H9 (cell line): ENCODE data around the gene NUPR1. TPM values are rescaled to one million over a fixed set of nuclear protein-coding genes. Genes with fewer than 3 reads are reported as not detected.

ENCODE experiments used
- DNase-seq: peaks from one replicate; pipeline ENCODE4 v3.0.0-alpha.2; 2017
- H2AFZ ChIP-seq: one replicate; pipeline ENCODE4 v1.6.1; 2013; ENCODE audit warnings: mild to moderate bottlenecking, low read length, control low read depth, moderate library complexity
- H2AK5ac ChIP-seq: 2 replicates; pipeline ENCODE4 v1.6.1; 2013; ENCODE audit warnings: low read length, control low read depth, mixed read lengths; ENCODE audit not compliant: insufficient read length
- H2BK120ac ChIP-seq: one replicate; pipeline ENCODE4 v1.6.1; 2013; ENCODE audit warnings: low read depth, mild to moderate bottlenecking, low read length, control low read depth, inconsistent platforms; ENCODE audit not compliant: poor library complexity, severe bottlenecking
- H2BK12ac ChIP-seq: 2 replicates; pipeline ENCODE4 v1.6.1; 2013; ENCODE audit warnings: low read length, control low read depth, mixed read lengths, low read depth; ENCODE audit not compliant: insufficient read length
- H2BK15ac ChIP-seq: 2 replicates; pipeline ENCODE4 v1.6.1; 2013; ENCODE audit warnings: low read depth, low read length, control low read depth
- H2BK20ac ChIP-seq: one replicate; pipeline ENCODE4 v1.6.1; 2013; ENCODE audit warnings: low read depth, mild to moderate bottlenecking, low read length, control low read depth, inconsistent platforms; ENCODE audit not compliant: poor library complexity, severe bottlenecking
- H2BK5ac ChIP-seq: 2 replicates; pipeline ENCODE4 v1.6.1; 2013; ENCODE audit warnings: low read length, control low read depth, mixed read lengths; ENCODE audit not compliant: insufficient read length
- H3K14ac ChIP-seq: 2 replicates; pipeline ENCODE4 v1.6.1; 2013; ENCODE audit warnings: low read length, control low read depth; ENCODE audit not compliant: insufficient read depth
- H3K18ac ChIP-seq: 2 replicates; pipeline ENCODE4 v1.6.1; 2013; ENCODE audit warnings: low read depth, mild to moderate bottlenecking, mixed read lengths, low read length, control low read depth; ENCODE audit not compliant: insufficient read length
- H3K23ac ChIP-seq: 2 replicates; pipeline ENCODE4 v1.6.1; 2013; ENCODE audit warnings: low read length, control low read depth, mixed read lengths, low read depth; ENCODE audit not compliant: insufficient read length
- H3K23me2 ChIP-seq: 2 replicates; pipeline ENCODE4 v1.6.1; 2013; ENCODE audit warnings: low read depth, mild to moderate bottlenecking, mixed read lengths, low read length, control low read depth; ENCODE audit not compliant: insufficient read length, poor library complexity, severe bottlenecking
- H3K27ac ChIP-seq: 2 replicates; pipeline ENCODE4 v1.5.1; 2013; ENCODE audit warnings: low read length, control low read depth, mixed read lengths, low read depth; ENCODE audit not compliant: insufficient read length
- H3K27me3 ChIP-seq: 2 replicates; pipeline ENCODE4 v1.6.1; 2013; ENCODE audit warnings: low read length, control low read depth, inconsistent platforms; ENCODE audit not compliant: insufficient read depth
- H3K4ac ChIP-seq: 2 replicates; pipeline ENCODE4 v1.6.1; 2013; ENCODE audit warnings: low read depth, mild to moderate bottlenecking, control low read depth, inconsistent platforms, low read length, moderate library complexity
- H3K4me1 ChIP-seq: 2 replicates; pipeline ENCODE4 v1.6.1; 2013; ENCODE audit warnings: low read length, control low read depth, inconsistent platforms; ENCODE audit not compliant: insufficient read depth
- H3K4me2 ChIP-seq: 2 replicates; pipeline ENCODE4 v1.6.1; 2013; ENCODE audit warnings: low read length, control low read depth, mixed read lengths; ENCODE audit not compliant: insufficient read length, insufficient read depth
- H3K56ac ChIP-seq: 2 replicates; pipeline ENCODE4 v1.6.1; 2013; ENCODE audit warnings: low read depth, mild to moderate bottlenecking, mixed read lengths, low read length, control low read depth; ENCODE audit not compliant: insufficient read length
- H3K79me1 ChIP-seq: 2 replicates; pipeline ENCODE4 v1.6.1; 2013; ENCODE audit warnings: low read depth, mild to moderate bottlenecking, moderate library complexity, low read length, control low read depth, inconsistent platforms; ENCODE audit not compliant: insufficient read depth, poor library complexity, severe bottlenecking
- H3K79me2 ChIP-seq: 2 replicates; pipeline ENCODE4 v1.6.1; 2013; ENCODE audit warnings: low read length, control low read depth, inconsistent platforms; ENCODE audit not compliant: insufficient read depth
- H3K9ac ChIP-seq: 2 replicates; pipeline ENCODE4 v1.6.1; 2013; ENCODE audit warnings: low read length, control low read depth, mixed read lengths; ENCODE audit not compliant: insufficient read length; ENCODE audit errors: extremely low read depth
- H3K9me3 ChIP-seq: one replicate; pipeline ENCODE4 v1.6.1; 2013; ENCODE audit warnings: low read depth, low read length, inconsistent platforms; ENCODE audit not compliant: control insufficient read depth
- H3T11ph ChIP-seq: one replicate; pipeline ENCODE4 v1.6.1; 2013; ENCODE audit warnings: mild to moderate bottlenecking, low read length, control low read depth, inconsistent platforms
- H4K20me1 ChIP-seq: one replicate; pipeline ENCODE4 v1.6.1; 2013; ENCODE audit not compliant: control insufficient read depth, insufficient read length, insufficient read depth
- H4K5ac ChIP-seq: 2 replicates; pipeline ENCODE4 v1.6.1; 2013; ENCODE audit warnings: low read depth, mild to moderate bottlenecking, mixed read lengths, low read length, control low read depth; ENCODE audit not compliant: insufficient read length
- H4K8ac ChIP-seq: replicated peaks from 2 replicates; pipeline ENCODE4 v1.6.1; 2013; ENCODE audit warnings: low read length, control low read depth, mixed read lengths, low read depth; ENCODE audit not compliant: insufficient read length
- H4K91ac ChIP-seq: 2 replicates; pipeline ENCODE4 v1.6.1; 2013; ENCODE audit warnings: low read depth, mild to moderate bottlenecking, moderate library complexity, mixed read lengths, low read length, control low read depth; ENCODE audit not compliant: insufficient read length
- H3K27ac Mint-ChIP-seq, 3 experiments: 2 replicates in 2 of 3; 3 replicates in 1 of 3; pipeline ENCODE4 v1.8.0; 2020 to 2021; ENCODE audit warnings: mixed read lengths in 3 of 3, mild to moderate bottlenecking in 1 of 3, moderate library complexity in 1 of 3
- H3K27me3 Mint-ChIP-seq: 2 replicates; pipeline ENCODE4 v1.8.0; 2021; ENCODE audit warnings: low read depth, mild to moderate bottlenecking, moderate library complexity, mixed read lengths
- H3K36me3 Mint-ChIP-seq, 3 experiments: 2 replicates in 2 of 3; 3 replicates in 1 of 3; pipeline ENCODE4 v1.8.0; 2020 to 2021; ENCODE audit warnings: low read depth in 3 of 3, mixed read lengths in 3 of 3; ENCODE audit not compliant: insufficient read depth in 1 of 3
- H3K4me1 Mint-ChIP-seq, 2 experiments: 2 replicates each; pipeline ENCODE4 v1.8.0; 2020; ENCODE audit warnings: mixed read lengths in 2 of 2
- H3K4me3 Mint-ChIP-seq, 2 experiments: 2 replicates in 1 of 2; 3 replicates in 1 of 2; pipeline ENCODE4 v1.8.0; 2020 to 2021; ENCODE audit warnings: mild to moderate bottlenecking in 2 of 2, mixed read lengths in 2 of 2, moderate library complexity in 1 of 2
- H3K9me3 Mint-ChIP-seq, 2 experiments: 2 replicates in 1 of 2; 3 replicates in 1 of 2; pipeline ENCODE4 v1.8.0; 2020; ENCODE audit warnings: mild to moderate bottlenecking in 2 of 2, mixed read lengths in 2 of 2, moderate library complexity in 1 of 2
- WGBS: extraction: QIAGEN DNeasy Blood & Tissue Kit; methylation state at CpG from one replicate; pipeline ENCODE4 v1.1.7; 2013; ENCODE audit warnings: missing lambda C conversion rate, low lambda C conversion rate, mixed read lengths; ENCODE audit not compliant: insufficient read length; ENCODE audit errors: extremely low coverage; 5-methylcytosine and 5-hydroxymethylcytosine counted together
- total RNA-seq: library from RNA; stranded (reverse); gene quantifications from 2 replicates; pipeline ENCODE4 v1.2.1, GENCODE V29; 2021
- TF ChIP-seq, protein P1 (sequence below): fragments of 200-600 bp; sonication (generic); conservative IDR thresholded peaks from 3 replicates; pipeline ENCODE4 v1.8.0; 2021; ENCODE audit warnings: antibody characterized with exemption, mild to moderate bottlenecking

The NUPR1 gene
- total RNA-seq, 1 experiment from 2014 or later = 0.35 TPM

DNA sequence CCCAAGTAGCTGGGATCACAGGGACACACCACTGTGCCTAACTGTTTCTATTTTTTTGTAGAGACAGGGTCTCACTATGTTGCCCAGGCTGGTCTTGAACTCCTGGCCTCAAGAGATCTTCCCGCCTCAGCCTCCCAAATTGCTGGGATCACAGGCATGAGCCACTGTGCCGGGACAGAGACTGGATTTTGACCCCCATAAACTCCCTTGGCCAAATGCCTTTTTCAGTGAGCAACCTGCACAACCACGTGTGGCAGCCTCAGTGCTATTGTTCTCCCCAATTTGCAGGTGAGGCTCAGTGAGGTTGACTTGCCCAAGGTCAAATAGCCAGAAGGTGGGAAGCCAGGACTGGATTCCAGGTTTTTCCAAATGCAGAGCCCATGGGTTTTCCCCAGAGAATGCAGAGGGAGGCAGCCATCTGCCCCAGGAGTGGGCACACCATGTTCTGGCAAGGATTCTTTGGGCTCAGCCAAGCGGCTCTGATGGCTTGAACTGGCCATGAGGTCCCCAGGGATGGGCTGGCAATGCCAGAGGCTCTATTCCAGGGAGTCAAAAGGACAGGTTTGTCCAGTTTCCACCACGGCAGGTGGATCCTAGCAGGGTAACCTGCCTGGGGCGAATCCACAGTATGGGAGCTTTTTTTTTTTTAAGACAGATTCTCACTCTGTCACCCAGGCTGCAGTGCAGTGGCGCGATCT, 33.9 kb downstream of the NUPR1 start:
- no peaks in the 10 kb centered on the region for H3K23me2 ChIP-seq
- Mint-ChIP-seq H3K4me3 (no peak overlapping the region), H3K36me3 (no peaks in the 10 kb centered on the region), H3K27ac (no peak overlapping the region), H3K4me1 (0 out of 4 replicates have a peak, but pooled peaks cover 0 to 5% of the 10 kb centered on the region in 2 experiments), H3K27me3 (peaks cover 14% of the 10 kb centered on the region), H3K9me3 (no peaks in the 10 kb centered on the region)
- H3K23ac ChIP-seq = no peak overlapping the region
- H3K56ac ChIP-seq = no peak overlapping the region
- no peak overlapping the region for H2BK20ac ChIP-seq
- H3K79me1 ChIP-seq = no peaks in the 10 kb centered on the region
- no peaks in the 10 kb centered on the region for H4K20me1 ChIP-seq
- H3K79me2 ChIP-seq = no peaks in the 10 kb centered on the region
- no peak overlapping the region for H2AFZ ChIP-seq
- TF ChIP-seq, protein P1, sequence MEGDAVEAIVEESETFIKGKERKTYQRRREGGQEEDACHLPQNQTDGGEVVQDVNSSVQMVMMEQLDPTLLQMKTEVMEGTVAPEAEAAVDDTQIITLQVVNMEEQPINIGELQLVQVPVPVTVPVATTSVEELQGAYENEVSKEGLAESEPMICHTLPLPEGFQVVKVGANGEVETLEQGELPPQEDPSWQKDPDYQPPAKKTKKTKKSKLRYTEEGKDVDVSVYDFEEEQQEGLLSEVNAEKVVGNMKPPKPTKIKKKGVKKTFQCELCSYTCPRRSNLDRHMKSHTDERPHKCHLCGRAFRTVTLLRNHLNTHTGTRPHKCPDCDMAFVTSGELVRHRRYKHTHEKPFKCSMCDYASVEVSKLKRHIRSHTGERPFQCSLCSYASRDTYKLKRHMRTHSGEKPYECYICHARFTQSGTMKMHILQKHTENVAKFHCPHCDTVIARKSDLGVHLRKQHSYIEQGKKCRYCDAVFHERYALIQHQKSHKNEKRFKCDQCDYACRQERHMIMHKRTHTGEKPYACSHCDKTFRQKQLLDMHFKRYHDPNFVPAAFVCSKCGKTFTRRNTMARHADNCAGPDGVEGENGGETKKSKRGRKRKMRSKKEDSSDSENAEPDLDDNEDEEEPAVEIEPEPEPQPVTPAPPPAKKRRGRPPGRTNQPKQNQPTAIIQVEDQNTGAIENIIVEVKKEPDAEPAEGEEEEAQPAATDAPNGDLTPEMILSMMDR = no peak
- no peak overlapping the region for H4K8ac ChIP-seq
- no peak overlapping the region for H2AK5ac ChIP-seq
- no peak overlapping the region for H3K27ac ChIP-seq
- no peak overlapping the region for H2BK5ac ChIP-seq
- no peaks in the 10 kb centered on the region for H3K27me3 ChIP-seq
- H3K9me3 ChIP-seq = no peaks in the 10 kb centered on the region
- no peaks in the 10 kb centered on the region for H3K4me1 ChIP-seq
- no peak overlapping the region for H4K91ac ChIP-seq
- WGBS = no CpG with 5 or more reads among the region's 8 CpGs
- no peak overlapping the region for H3T11ph ChIP-seq
- no peak overlapping the region for H2BK12ac ChIP-seq
- no peak overlapping the region for H3K18ac ChIP-seq
- H3K9ac ChIP-seq = no peak overlapping the region
- no peak overlapping the region for H3K4me2 ChIP-seq
- H2BK15ac ChIP-seq = no peak overlapping the region
- no peak overlapping the region for H3K14ac ChIP-seq
- no peak overlapping the region for H3K4ac ChIP-seq
- no peak overlapping the region for H4K5ac ChIP-seq
- no peak overlapping the region for H2BK120ac ChIP-seq
- DNase-seq = no peak
